DMS153 (cell line): ENCODE results near the gene CDH7.

ENCODE experiments used
- DNase-seq: peaks from one replicate; lab custom pipeline; 2025; lab: John Stamatoyannopoulos, UW

CDH7 gene, protein sequence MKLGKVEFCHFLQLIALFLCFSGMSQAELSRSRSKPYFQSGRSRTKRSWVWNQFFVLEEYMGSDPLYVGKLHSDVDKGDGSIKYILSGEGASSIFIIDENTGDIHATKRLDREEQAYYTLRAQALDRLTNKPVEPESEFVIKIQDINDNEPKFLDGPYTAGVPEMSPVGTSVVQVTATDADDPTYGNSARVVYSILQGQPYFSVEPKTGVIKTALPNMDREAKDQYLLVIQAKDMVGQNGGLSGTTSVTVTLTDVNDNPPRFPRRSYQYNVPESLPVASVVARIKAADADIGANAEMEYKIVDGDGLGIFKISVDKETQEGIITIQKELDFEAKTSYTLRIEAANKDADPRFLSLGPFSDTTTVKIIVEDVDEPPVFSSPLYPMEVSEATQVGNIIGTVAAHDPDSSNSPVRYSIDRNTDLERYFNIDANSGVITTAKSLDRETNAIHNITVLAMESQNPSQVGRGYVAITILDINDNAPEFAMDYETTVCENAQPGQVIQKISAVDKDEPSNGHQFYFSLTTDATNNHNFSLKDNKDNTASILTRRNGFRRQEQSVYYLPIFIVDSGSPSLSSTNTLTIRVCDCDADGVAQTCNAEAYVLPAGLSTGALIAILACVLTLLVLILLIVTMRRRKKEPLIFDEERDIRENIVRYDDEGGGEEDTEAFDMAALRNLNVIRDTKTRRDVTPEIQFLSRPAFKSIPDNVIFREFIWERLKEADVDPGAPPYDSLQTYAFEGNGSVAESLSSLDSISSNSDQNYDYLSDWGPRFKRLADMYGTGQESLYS

DNA sequence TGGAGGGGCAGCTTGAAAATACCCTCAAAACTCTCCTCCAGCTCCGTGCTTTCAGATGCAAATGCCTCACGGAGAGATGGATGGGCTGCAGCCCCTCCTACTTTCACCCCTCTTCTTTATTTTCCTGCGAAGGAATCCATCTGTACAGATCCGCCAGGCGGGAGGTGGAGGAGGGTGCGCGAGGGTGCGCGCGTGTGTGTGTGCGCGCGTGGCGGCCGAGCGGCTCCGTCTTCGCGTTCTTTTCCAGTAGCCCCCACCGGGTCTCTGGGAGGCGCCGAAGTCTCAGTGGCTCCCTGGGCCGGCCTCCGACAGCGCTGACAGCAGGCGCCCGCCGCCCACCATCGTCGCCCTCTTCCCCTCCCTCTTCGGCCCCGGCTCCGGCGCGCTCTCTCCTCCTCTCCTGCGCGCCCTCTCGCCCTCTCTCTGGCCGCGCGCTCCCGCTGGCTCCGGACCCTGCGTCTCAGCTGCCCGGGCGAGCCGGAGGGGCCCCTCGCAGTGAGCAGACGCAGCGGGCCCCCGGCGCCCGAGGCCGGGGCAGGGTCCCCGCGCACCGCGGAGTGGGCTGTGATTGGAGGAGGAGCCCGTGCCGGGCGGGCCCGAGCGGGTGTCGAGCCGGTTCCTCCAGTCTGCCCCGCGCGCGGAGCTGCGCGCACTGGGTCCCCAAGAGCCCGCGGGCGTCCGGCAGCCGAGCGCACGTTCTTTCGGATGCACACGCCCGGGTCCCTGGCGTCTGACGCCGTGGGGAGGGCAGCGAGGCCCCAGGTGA lies at the start of gene CDH7:
TSS of gene CDH7 (plus strand) at position 624 of the 766 bp plus-strand sequence. CDS start 11,831 bp downstream, outside the sequence.
- DNase-seq, result no peak

DNA sequence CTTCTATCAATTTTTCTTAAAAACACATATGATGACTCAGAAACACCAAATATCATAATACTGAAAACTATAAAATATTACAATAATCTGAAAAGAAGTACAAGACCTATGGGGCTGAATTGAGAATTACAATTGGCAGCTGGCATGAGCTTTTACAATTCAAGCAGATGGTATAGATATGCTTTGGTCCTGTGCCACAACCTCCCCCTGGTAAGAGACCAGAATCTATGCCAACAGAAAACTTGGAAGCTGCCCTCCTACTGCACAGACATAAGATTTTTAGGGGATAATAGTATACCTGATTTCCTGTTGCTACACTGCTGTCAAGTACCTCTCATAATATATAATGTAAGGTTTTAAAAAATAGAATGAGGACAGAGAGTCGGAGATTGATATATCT lies 46.8 kb upstream of the CDH7 start:
- no peak for DNase-seq

- DNase-seq, result no peak
Observed at GRCh38 chr18:65706646-65707045, 44.2 kb upstream of the CDH7 start.

GRCh38 chr18:65711493-65711892 lies 39.3 kb upstream of the CDH7 start:
- no peak for DNase-seq

DNA sequence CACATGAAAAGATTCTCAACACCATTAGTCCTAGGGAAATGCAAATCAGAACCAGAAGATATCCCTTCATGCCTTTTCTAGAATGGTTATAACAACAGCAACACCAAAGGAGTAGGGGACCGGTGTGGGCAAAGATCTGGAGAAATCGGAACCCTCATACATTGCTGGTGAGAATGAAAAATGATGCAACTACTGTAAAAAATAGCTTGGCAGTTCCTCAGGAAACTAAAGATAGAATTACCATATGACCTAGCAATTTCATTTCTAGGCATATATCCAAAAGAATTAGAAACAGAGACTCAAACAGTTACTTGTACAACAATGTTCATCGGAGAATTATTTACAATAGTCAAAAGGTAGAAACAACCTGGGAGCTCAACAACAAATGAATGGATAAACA lies 29.2 kb upstream of the CDH7 start:
- DNase-seq, result no peak

DNA sequence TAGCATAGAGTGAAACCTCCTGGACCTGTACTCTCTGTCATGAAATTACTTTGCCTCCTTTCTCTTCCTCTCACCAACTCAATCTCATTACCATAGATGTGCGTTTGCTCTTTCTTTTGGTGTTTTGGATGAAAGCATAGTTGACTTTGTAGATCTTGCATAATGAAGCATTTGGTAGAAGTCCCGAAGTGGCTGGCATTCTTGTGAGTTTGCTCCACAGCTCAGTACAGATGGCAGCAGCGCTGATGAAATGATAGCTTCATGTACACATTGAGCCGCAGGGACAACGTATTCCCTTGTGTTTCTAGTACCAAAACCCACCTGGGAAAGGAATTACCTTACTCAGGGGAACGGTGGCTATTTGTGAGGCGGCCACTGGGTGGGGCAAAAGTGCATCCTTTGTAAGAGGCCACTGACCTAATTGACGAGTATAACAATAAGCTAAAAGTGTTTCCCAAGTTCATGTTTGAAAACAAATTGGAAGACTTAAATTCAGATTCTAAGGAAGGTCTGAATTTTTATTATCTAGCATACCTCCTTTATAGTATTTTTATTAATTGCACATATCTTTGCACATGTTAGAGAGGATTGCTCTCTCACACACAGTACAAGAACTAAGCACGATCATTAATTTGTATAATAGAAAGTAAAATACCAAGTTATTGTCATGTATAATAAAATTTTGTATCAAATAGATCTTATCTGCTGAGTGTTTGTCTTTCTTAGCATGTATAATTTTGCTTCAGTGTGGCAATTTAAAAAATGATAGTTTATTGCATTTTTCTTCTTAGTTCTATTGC lies 25.4 kb upstream of the CDH7 start:
- peak; percentile 29 for DNase-seq

DNA sequence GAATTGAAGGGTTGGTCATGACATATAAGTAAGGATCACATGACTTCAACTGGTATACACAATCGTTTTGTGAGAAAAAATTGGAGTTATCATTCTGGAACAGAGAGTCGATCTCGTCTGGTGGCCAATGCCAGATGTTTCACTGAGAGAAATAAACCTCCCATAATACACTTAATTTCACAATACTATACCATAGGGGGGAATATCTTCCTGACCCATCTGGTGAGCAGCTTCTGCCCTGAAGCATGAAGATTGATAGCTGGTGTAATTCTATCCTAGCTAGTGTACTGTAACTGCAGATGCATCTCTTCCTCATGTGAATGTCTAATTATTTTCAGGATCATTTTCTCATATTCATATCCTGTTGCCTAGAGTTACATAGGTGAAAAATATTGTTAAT lies 15.7 kb upstream of the CDH7 start:
- DNase-seq, result no peak

GRCh38 chr18:65737471-65737955 lies 13.3 kb upstream of the CDH7 start:
- DNase-seq, result no peak

- no peak for DNase-seq
Observed at GRCh38 chr18:65746936-65747335, 3.9 kb upstream of the CDH7 start.

GRCh38 chr18:65748321-65748720 lies 2.5 kb upstream of the CDH7 start:
- no peak for DNase-seq

DNA sequence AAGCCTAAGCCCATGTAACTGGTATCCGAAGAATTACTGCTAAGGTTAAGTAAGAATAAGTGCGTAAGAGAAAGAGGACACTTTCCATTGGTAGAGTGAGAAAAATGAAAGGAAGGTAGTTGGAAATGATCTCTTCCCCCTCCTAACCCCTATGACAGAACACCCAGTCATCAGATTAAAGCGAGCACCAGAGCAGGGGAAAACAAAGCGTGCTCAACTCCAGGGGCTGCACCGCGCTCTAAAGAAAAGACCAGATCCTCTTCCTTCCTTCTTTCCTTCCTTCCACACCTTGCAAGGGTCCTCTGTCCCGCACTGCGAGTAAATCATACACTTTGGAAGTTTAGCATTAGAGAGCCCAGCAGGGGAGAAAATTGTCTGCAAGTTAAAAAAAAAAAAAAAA lies 971 bp upstream of the CDH7 start:
- DNase-seq, result no peak

- no peak for DNase-seq
Observed at GRCh38 chr18:65751155-65752085, 608 bp downstream of the CDH7 start.

DNA sequence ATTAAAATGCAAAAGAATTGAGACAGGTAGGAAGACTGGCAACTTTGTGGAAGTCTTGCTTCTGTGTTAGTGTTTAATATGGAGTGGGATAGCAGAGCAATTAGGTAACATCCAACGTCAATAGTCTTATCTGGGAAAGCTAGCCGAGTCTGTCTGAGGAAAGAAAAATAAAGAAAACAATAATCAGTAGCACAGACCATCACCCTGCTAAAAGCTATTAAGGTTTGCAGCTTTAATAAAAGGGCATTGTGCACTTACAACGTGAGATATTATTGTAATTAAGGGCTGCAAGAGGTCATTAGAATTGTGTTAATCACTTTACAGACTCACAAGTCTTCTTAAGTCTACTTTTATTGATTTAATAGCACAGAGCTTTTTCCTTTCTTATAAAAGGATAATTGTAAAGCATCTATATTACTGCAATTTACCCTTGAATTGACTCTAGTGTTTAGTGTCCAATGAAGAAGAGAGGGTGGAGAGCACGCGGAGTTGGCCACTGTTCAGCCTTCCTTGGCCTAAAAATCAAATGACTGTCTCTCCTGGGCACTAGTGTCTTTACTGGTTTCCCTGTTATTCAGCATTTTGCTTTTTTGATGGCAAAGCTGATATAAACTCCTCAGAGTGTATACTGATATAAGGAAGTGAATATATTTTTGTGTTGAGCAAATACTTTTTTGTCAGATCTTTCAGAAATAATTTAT lies 2.0 kb downstream of the CDH7 start:
- no peak for DNase-seq

DNA sequence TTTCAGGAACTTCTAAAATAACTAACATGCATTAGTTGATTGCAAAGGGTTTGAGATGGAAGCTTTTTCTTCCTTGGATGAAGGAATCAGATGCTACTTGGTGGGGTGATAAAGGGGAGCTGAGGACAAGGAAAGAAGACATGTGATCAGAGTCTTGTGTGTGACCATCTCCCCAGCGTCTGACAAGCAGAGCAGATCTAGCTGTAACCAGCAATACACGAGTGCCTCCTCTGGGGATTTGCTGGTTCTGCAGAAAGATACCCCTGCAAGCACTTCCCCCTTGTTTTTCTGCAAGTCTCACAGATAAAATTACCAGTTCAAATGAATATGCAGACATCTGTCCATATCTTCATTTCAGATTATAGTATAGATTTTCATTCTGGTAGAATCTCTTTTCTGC lies 2.7 kb downstream of the CDH7 start:
- DNase-seq, result no peak

DNA sequence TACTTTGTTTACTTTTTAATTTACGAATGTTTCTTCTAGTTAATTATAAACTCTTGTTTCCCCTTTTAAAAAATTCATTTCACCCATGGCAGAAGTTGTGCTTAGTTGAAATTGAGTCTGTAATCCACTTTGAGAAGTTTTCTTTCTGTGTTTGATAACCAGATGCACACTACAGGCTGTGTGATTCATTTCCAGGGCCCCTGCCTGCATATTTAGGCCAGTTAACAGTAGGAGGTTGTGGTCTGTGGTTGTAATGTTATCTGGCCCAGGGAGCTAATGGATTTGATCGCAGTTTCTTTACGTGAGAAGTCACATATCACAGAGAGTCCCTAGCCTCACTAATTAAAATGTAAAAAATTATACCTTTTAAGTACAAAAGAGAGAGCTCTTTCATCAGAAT lies 3.3 kb downstream of the CDH7 start:
- DNase-seq, result no peak

- DNase-seq, result no peak
Observed at GRCh38 chr18:65755616-65756015, 4.8 kb downstream of the CDH7 start.

DNA sequence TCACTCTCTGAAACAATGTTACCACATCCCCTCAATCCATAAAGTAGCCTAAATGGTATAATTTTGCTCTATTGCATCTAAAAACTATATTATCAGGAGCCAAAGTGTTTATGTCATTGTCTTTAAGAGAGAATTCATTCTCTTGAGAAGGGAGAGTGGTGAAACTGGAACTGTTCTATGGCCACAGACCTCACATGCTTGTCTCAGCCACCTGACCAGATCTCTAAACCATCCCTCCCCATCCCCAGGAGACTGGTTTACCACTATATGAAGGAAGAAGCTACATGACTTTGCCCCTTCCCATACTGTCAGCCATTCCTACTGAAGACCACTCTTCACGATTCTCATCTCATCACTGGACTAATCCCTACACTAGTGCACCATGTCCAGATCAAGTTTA lies 9.6 kb downstream of the CDH7 start:
- DNase-seq, result no peak

- DNase-seq, result no peak
Observed at GRCh38 chr18:65761636-65762295, 11.0 kb downstream of the CDH7 start.

GRCh38 chr18:65762556-65762955 lies 11.7 kb downstream of the CDH7 start:
- DNase-seq, result no peak
